PC-9 (cell line): ENCODE measurements around the gene DNAH2. TPM values are rescaled to one million over a fixed set of nuclear protein-coding genes. Genes with fewer than 3 reads are reported as not detected.
A peak's percentile ranks its signal among the peaks of the same experiment; 100 is the strongest.

Experiments
- BruUV-seq: library from RNA; stranded (reverse); fragments of 400-500 nt; replicated peaks from 2 replicates; lab custom pipeline; 2021; lab: Mats Ljungman, UMichigan
- CTCF ChIA-PET: fragments of 300-600 bp; sonication (Branson Sonifier 250); formaldehyde crosslinking; loops from one replicate; lab custom pipeline; 2022; ENCODE audit warnings: antibody characterized with exemption; lab: Charles Lee
- POLR2A ChIA-PET: fragments of 300-600 bp; sonication (Branson Sonifier 250); formaldehyde crosslinking; loops from one replicate; lab custom pipeline; 2022; ENCODE audit warnings: antibody characterized with exemption; ENCODE audit not compliant: unreplicated experiment; lab: Charles Lee
- DNase-seq, 2 experiments: peaks; one replicate each; pipeline versions ENCODE4 v3.0.0 to v3.0.0-alpha.2; 2015 to 2022; ENCODE audit warnings: mixed read lengths in 1 of 2
- H2AFZ ChIP-seq: fragments of 200-600 bp; sonication (generic); 2 replicates; pipeline ENCODE4 v1.8.1; 2017; ENCODE audit warnings: antibody characterized with exemption
- H3F3A ChIP-seq: fragments of 200-600 bp; sonication (generic); 2 replicates; pipeline ENCODE4 v1.8.1; 2017; ENCODE audit warnings: antibody characterized with exemption, mild to moderate bottlenecking, low read depth; ENCODE audit not compliant: insufficient read depth
- H3K27ac ChIP-seq: fragments of 200-600 bp; sonication (generic); 2 replicates; pipeline ENCODE4 v1.6.1; 2016; ENCODE audit warnings: mixed run types
- H3K27me3 ChIP-seq: fragments of 200-600 bp; sonication (generic); 2 replicates; pipeline ENCODE4 v1.6.1; 2016; ENCODE audit warnings: low read depth, mixed run types; ENCODE audit not compliant: insufficient read depth
- H3K36me3 ChIP-seq: fragments of 200-600 bp; sonication (generic); 2 replicates; pipeline ENCODE4 v1.6.1; 2016; ENCODE audit warnings: low read depth, mixed run types
- H3K4me1 ChIP-seq: fragments of 200-600 bp; sonication (generic); replicated peaks from 2 replicates; pipeline ENCODE4 v1.6.1; 2016; ENCODE audit warnings: mixed run types; ENCODE audit not compliant: insufficient read depth
- H3K4me2 ChIP-seq: fragments of 200-600 bp; sonication (generic); 2 replicates; pipeline ENCODE4 v1.6.1; 2017; ENCODE audit warnings: mixed run types
- H3K4me3 ChIP-seq: fragments of 200-600 bp; sonication (generic); 2 replicates; pipeline ENCODE4 v1.6.1; 2016; ENCODE audit warnings: mixed run types
- H3K79me2 ChIP-seq: fragments of 200-600 bp; sonication (generic); 2 replicates; pipeline ENCODE4 v1.6.1; 2017; ENCODE audit warnings: low read depth, mixed run types
- H3K9me2 ChIP-seq: fragments of 200-600 bp; sonication (generic); 2 replicates; pipeline ENCODE4 v1.8.1; 2017; ENCODE audit warnings: mild to moderate bottlenecking; ENCODE audit not compliant: insufficient read depth
- H3K9me3 ChIP-seq: fragments of 200-600 bp; sonication (generic); 2 replicates; pipeline ENCODE4 v1.8.1; 2016; ENCODE audit warnings: low read depth; ENCODE audit not compliant: insufficient read depth
- H4K20me1 ChIP-seq: fragments of 200-600 bp; sonication (generic); 2 replicates; pipeline ENCODE4 v1.8.1; 2017; ENCODE audit not compliant: insufficient read depth
- CTCF ChIP-seq: fragments of 200-600 bp; sonication (generic); conservative IDR thresholded peaks from 2 replicates; pipeline ENCODE4 v1.6.1; 2017; ENCODE audit warnings: mixed run types, antibody characterized with exemption, mild to moderate bottlenecking, moderate library complexity
- EZH2 ChIP-seq: fragments of 200-600 bp; sonication (generic); IDR thresholded peaks from 2 replicates; pipeline ENCODE4 v1.8.0; 2017; ENCODE audit warnings: antibody characterized with exemption, low read depth
- intact Hi-C: fragments of 100-400 bp; cut with micrococcal nuclease; formaldehyde crosslinking; loops from one replicate; pipeline ENCODE4 v1.10.0; 2022; ENCODE audit not compliant: unreplicated experiment
- total RNA-seq: library from RNA; stranded (reverse); gene quantifications from 2 replicates; pipeline ENCODE4 v1.2.3, GENCODE V29; 2021

Gene DNAH2
- total RNA-seq, 1 experiment from 2014 or later = 10.6 TPM

GRCh38 chr17:7775051-7775450 lies 57.5 kb downstream of the DNAH2 start:
- Histone ChIP-seq H3K4me1 (peaks cover 50% of the 10 kb centered on the region), H3F3A (peaks cover 29% of the 10 kb centered on the region), H2AFZ (no peak overlapping the region), H3K27ac (peak overlapping the region; percentile 77; the same call in 1 of the 2 replicates), H3K4me3 (no peak overlapping the region), H3K4me2 (no peak overlapping the region; the same call in 1 of the 2 replicates), H3K36me3 (peaks cover 8% of the 10 kb centered on the region; the same call in 1 of the 2 replicates), H3K79me2 (peaks cover 11% of the 10 kb centered on the region), H3K9me2 (no peaks in the 10 kb centered on the region), H3K27me3 (no peaks in the 10 kb centered on the region), H4K20me1 (no peaks in the 10 kb centered on the region), H3K9me3 (no peaks in the 10 kb centered on the region)
- no peak for DNase-seq
- no TSS peak for BruUV-seq
- intact Hi-C loops = no loop called here
- ChIA-PET CTCF (no interaction called here), POLR2A (no interaction called here)
- TF ChIP-seq EZH2 = no peak
- no peak for TF ChIP-seq CTCF

- H3K9me3 ChIP-seq = no peaks in the 10 kb centered on the region
- H3F3A ChIP-seq = peaks cover 27% of the 10 kb centered on the region
- no peaks in the 10 kb centered on the region for H3K79me2 ChIP-seq
- H3K27ac ChIP-seq = no peak overlapping the region
- H3K4me2 ChIP-seq = no peak overlapping the region
- TF ChIP-seq CTCF = no peak
- TF ChIP-seq EZH2 = no peak
- intact Hi-C loops = no loop called here
- H3K27me3 ChIP-seq = no peaks in the 10 kb centered on the region
- ChIA-PET POLR2A (interaction anchor here (0.5 kb wide), 1 partner anchor 107 kb away, joined by 7 read pairs; no protein-coding TSS in a partner anchor), CTCF (interaction anchor here (0.6 kb wide), 1 partner anchor 202 kb away, joined by 9 read pairs; no protein-coding TSS in a partner anchor)
- no TSS peak for BruUV-seq
- no peak overlapping the region for H3K4me3 ChIP-seq
- no peaks in the 10 kb centered on the region; the same call in 1 of the 2 replicates for H3K36me3 ChIP-seq
- no peak for DNase-seq
- H3K9me2 ChIP-seq = no peaks in the 10 kb centered on the region
- peaks cover 30% of the 10 kb centered on the region for H3K4me1 ChIP-seq
- H4K20me1 ChIP-seq = no peaks in the 10 kb centered on the region
- H2AFZ ChIP-seq = no peak overlapping the region
These were observed 59.5 kb downstream of the DNAH2 start for GRCh38 chr17:7777017-7777416.

- Histone ChIP-seq H3K9me3 (no peaks in the 10 kb centered on the region), H4K20me1 (no peaks in the 10 kb centered on the region), H3K36me3 (no peaks in the 10 kb centered on the region), H3K4me3 (no peak overlapping the region), H3K27me3 (no peaks in the 10 kb centered on the region), H3K4me1 (no peaks in the 10 kb centered on the region), H3K79me2 (no peaks in the 10 kb centered on the region), H3K27ac (no peak overlapping the region), H2AFZ (no peak overlapping the region), H3F3A (peaks cover 3% of the 10 kb centered on the region; the same call in 1 of the 2 replicates), H3K4me2 (no peak overlapping the region), H3K9me2 (no peaks in the 10 kb centered on the region)
- TF ChIP-seq CTCF (no peak), EZH2 (no peak)
- ChIA-PET CTCF (no interaction called here), POLR2A (no interaction called here)
- DNase-seq = no peak
- BruUV-seq = no TSS peak
- intact Hi-C loops = no loop called here
These were observed 63.2 kb downstream of the DNAH2 start for GRCh38 chr17:7780736-7781135.
